Endothelial cell of umbilical vein (primary cell): Measurements from ENCODE around the gene FHIT. TPM values are rescaled to one million over a fixed set of nuclear protein-coding genes. Genes with fewer than 3 reads are reported as not detected.

ENCODE experiments used
- BruUV-seq: library from RNA; stranded (reverse); fragments of 400-500 nt; replicated peaks from 2 replicates; lab custom pipeline; 2021; lab: Mats Ljungman, UMichigan
- CTCF ChIA-PET: fragments of 300-600, 350-600 bp; sonication (Branson Sonifier 250); formaldehyde crosslinking; loops from one replicate; lab custom pipeline; 2021; ENCODE audit warnings: antibody characterized with exemption, inconsistent platforms; lab: Charles Lee
- POLR2A ChIA-PET: fragments of 300-600, 350-600 bp; sonication (Branson Sonifier 250); formaldehyde crosslinking; loops from one replicate; lab custom pipeline; 2021; ENCODE audit warnings: antibody characterized with exemption, inconsistent platforms; lab: Charles Lee
- DNase-seq: peaks from one replicate; pipeline ENCODE4 v3.0.0-alpha.2; 2011; ENCODE audit warnings: low read depth, low spot score
- FAIRE-seq: peaks from 2 replicates; lab custom pipeline; 2011; peaks lifted over from hg19 to GRCh38; lab: Jason Lieb, UNC
- H2AFZ ChIP-seq: 2 replicates; pipeline ENCODE4 v1.6.0; 2012; ENCODE audit warnings: low read depth, low read length, control low read depth, inconsistent platforms
- H3K27ac ChIP-seq: 2 replicates; pipeline ENCODE4 v1.5.1; 2011; ENCODE audit warnings: low read depth, mild to moderate bottlenecking, control low read depth, low read length, moderate library complexity; ENCODE audit not compliant: insufficient read depth
- H3K27me3 ChIP-seq, 2 experiments: 2 replicates each; pipeline versions ENCODE4 v1.6.0 to v1.6.1; 2011; ENCODE audit warnings: low read length in 2 of 2, mixed read lengths in 1 of 2; ENCODE audit not compliant: control insufficient read depth in 2 of 2, insufficient read depth in 2 of 2
- H3K36me3 ChIP-seq, 2 experiments: 2 replicates in 1 of 2; 3 replicates in 1 of 2; pipeline ENCODE4 v1.5.1; 2011; ENCODE audit warnings: low read length in 2 of 2, mild to moderate bottlenecking in 1 of 2, moderate library complexity in 1 of 2; ENCODE audit not compliant: control insufficient read depth in 2 of 2, insufficient read depth in 2 of 2; ENCODE audit errors: extremely low read depth in 1 of 2
- H3K4me1 ChIP-seq: 3 replicates; pipeline ENCODE4 v1.5.1; 2011; ENCODE audit warnings: mild to moderate bottlenecking, low read length; ENCODE audit not compliant: control insufficient read depth, insufficient read depth; ENCODE audit errors: extremely low read depth
- H3K4me2 ChIP-seq: 2 replicates; pipeline ENCODE4 v1.6.1; 2011; ENCODE audit warnings: low read length, control low read depth, mixed read lengths; ENCODE audit not compliant: insufficient read depth
- H3K4me3 ChIP-seq, 3 experiments: fragments of 200-600 bp in 1 of 3; sonication (generic), shearing (Covaris generic) in 1 of 3; replicated peaks in 1 of 3; 2 replicates each; pipeline ENCODE4 v1.5.1; 2011 to 2016; ENCODE audit warnings: control low read depth in 3 of 3, low read length in 3 of 3, mild to moderate bottlenecking in 2 of 3, inconsistent platforms in 1 of 3, low read depth in 1 of 3, moderate library complexity in 1 of 3; ENCODE audit not compliant: insufficient read depth in 1 of 3
- H3K79me2 ChIP-seq: 2 replicates; pipeline ENCODE4 v1.6.0; 2012; ENCODE audit warnings: low read length, inconsistent platforms; ENCODE audit not compliant: control insufficient read depth, insufficient read depth
- H3K9ac ChIP-seq: replicated peaks from 2 replicates; pipeline ENCODE3; 2011; ENCODE audit warnings: low read length, control low read depth; ENCODE audit not compliant: insufficient read depth; ENCODE audit errors: extremely low read depth
- H3K9me1 ChIP-seq: replicated peaks from 3 replicates; pipeline ENCODE4 v1.6.0; 2011; ENCODE audit warnings: mild to moderate bottlenecking, low read length; ENCODE audit not compliant: control insufficient read depth, insufficient read depth; ENCODE audit errors: extremely low read depth
- H3K9me3 ChIP-seq: replicated peaks from 2 replicates; pipeline ENCODE4 v1.5.1; 2012; ENCODE audit warnings: low read length, inconsistent platforms; ENCODE audit not compliant: control insufficient read depth, insufficient read depth
- H4K20me1 ChIP-seq: replicated peaks from 2 replicates; pipeline ENCODE3; 2011; ENCODE audit warnings: mild to moderate bottlenecking, low read length; ENCODE audit not compliant: control insufficient read depth, insufficient read depth; ENCODE audit errors: extremely low read depth
- CTCF ChIP-seq, 2 donors: IDR thresholded peaks; 1 replicate in 1 of 2; 2 replicates in 1 of 2; pipeline ENCODE4 v1.5.1; 2011; ENCODE audit warnings: low read length in 2 of 2, mild to moderate bottlenecking in 2 of 2, moderate library complexity in 2 of 2, control low read depth in 1 of 2, inconsistent platforms in 1 of 2, low read depth in 1 of 2; ENCODE audit not compliant: insufficient read depth in 1 of 2; ENCODE audit errors: extremely low read depth in 1 of 2
- EZH2 ChIP-seq: IDR thresholded peaks from 2 replicates; pipeline ENCODE4 v1.6.1; 2012; ENCODE audit warnings: borderline replicate concordance, low read depth, mild to moderate bottlenecking, moderate library complexity, low read length, inconsistent platforms; ENCODE audit not compliant: severe bottlenecking
- FOS ChIP-seq: IDR thresholded peaks from 2 replicates; pipeline ENCODE4 v1.6.1; 2011; ENCODE audit warnings: mild to moderate bottlenecking, low read length, moderate library complexity, borderline replicate concordance; ENCODE audit not compliant: insufficient read depth
- GATA2 ChIP-seq: IDR thresholded peaks from 2 replicates; pipeline ENCODE4 v1.7.0; 2011; ENCODE audit warnings: low read depth, mild to moderate bottlenecking, moderate library complexity, mixed read lengths, low read length; ENCODE audit not compliant: insufficient read length, insufficient read depth
- JUN ChIP-seq: IDR thresholded peaks from 2 replicates; pipeline ENCODE4 v1.6.1; 2011; ENCODE audit warnings: borderline replicate concordance, low read depth; ENCODE audit not compliant: insufficient read length, insufficient read depth
- MAX ChIP-seq: IDR thresholded peaks from 2 replicates; pipeline ENCODE4 v1.6.1; 2011; ENCODE audit not compliant: insufficient read depth, insufficient read length
- MYC ChIP-seq: IDR thresholded peaks from one replicate; pipeline ENCODE4 v1.6.1; 2011; ENCODE audit warnings: mild to moderate bottlenecking, low read depth, low read length
- POLR2A ChIP-seq: IDR thresholded peaks from 2 replicates; pipeline ENCODE4 v1.6.1; 2012; ENCODE audit warnings: low read depth, mild to moderate bottlenecking, control low read depth, low read length
- POLR2AphosphoS5 ChIP-seq: IDR thresholded peaks from 2 replicates; pipeline ENCODE4 v1.6.1; 2012; ENCODE audit warnings: low read depth, mild to moderate bottlenecking, control low read depth, low read length, moderate library complexity; ENCODE audit not compliant: insufficient read depth
- dilution Hi-C: fragments of 300-500 bp; cut with MboI; formaldehyde crosslinking; loops from one replicate; pipeline ENCODE4 v1.15.0; 2019; ENCODE audit warnings: low sequenced_read_pairs; ENCODE audit not compliant: extremely low pct_ligation_motif_present
- intact Hi-C: fragments of 100-400 bp; cut with micrococcal nuclease; formaldehyde crosslinking; loops from one replicate; pipeline ENCODE4 v1.10.0; 2022
- polyA plus RNA-seq, 4 experiments: library from polyadenylated mRNA; depleted of rRNA in 3 of 4; stranded (reverse) in 3 of 4; unstranded in 1 of 4; fragments of >200 nt; gene quantifications; 2 replicates each; pipeline versions ENCODE4 v1.2.1 to v1.2.3, GENCODE V29; 2011 to 2012; ENCODE audit warnings: missing spikeins in 1 of 4
- total RNA-seq: library from RNA; stranded (reverse); gene quantifications from 2 replicates; pipeline ENCODE4 v1.2.3, GENCODE V29; 2021

FHIT gene
- total and polyA plus RNA-seq, 2 donors (not counting 3 experiments of a cell fraction or from before 2014, with no cell fraction given): 0.47 to 2.2 TPM

- no peaks in the 10 kb centered on the region for H3K79me2 ChIP-seq
Measured at GRCh38 chr3:60956729-60957128, 294.5 kb downstream of the FHIT start.

More at GRCh38 chr3:60956729-60957128, 294.5 kb downstream of the FHIT start:
- Histone ChIP-seq H3K4me3 (no peak overlapping the region), H2AFZ (no peak overlapping the region), H3K4me1 (peaks cover 6% of the 10 kb centered on the region), H3K27ac (no peak overlapping the region), H4K20me1 (no peaks in the 10 kb centered on the region), H3K9me3 (no peaks in the 10 kb centered on the region), H3K36me3 (no peaks in the 10 kb centered on the region), H3K9me1 (no peaks in the 10 kb centered on the region), H3K9ac (no peak overlapping the region), H3K4me2 (no peak overlapping the region), H3K27me3 (no peaks in the 10 kb centered on the region)
- ChIA-PET POLR2A (no interaction called here), CTCF (no interaction called here)
- DNase-seq: no peak
- TF ChIP-seq POLR2A (no peak), EZH2 (no peak), MAX (no peak), GATA2 (no peak), FOS (no peak), CTCF (IDR thresholded peaks at IDR 0.05; ENCODE audit: extremely low read depth in 1 of 2, insufficient read depth in 1 of 2, low read depth in 1 of 2, low read length in 2 of 2) (no peak), JUN (no peak), MYC (no peak), POLR2AphosphoS5 (no peak)
- intact Hi-C loops: no loop called here
- dilution Hi-C loops: no loop called here
- FAIRE-seq: no peak
- no TSS peak for BruUV-seq
